Mucosa of rectum (tissue), 2 donors: ENCODE data around the gene RALBP1.

Experiments
- H3K27ac ChIP-seq, 2 donors: one replicate each; pipeline ENCODE4 v1.7.0; 2013; ENCODE audit warnings: inconsistent platforms in 2 of 2, low read depth in 2 of 2, low read length in 2 of 2
- H3K27me3 ChIP-seq, 2 donors: one replicate each; pipeline ENCODE4 v1.7.0; 2013; ENCODE audit warnings: low read length in 2 of 2; ENCODE audit not compliant: control insufficient read depth in 2 of 2, insufficient read depth in 2 of 2
- H3K36me3 ChIP-seq, 2 donors: one replicate each; pipeline ENCODE4 v1.7.0; 2013; ENCODE audit warnings: low read length in 2 of 2; ENCODE audit not compliant: control insufficient read depth in 2 of 2, insufficient read depth in 2 of 2
- H3K4me1 ChIP-seq, 2 donors: one replicate each; pipeline ENCODE4 v1.7.0; 2013; ENCODE audit warnings: low read length in 2 of 2, mild to moderate bottlenecking in 1 of 2; ENCODE audit not compliant: control insufficient read depth in 2 of 2, insufficient read depth in 2 of 2
- H3K4me3 ChIP-seq, 2 donors: one replicate each; pipeline ENCODE4 v1.7.0; 2013; ENCODE audit warnings: low read length in 2 of 2
- H3K9ac ChIP-seq, 2 donors: one replicate each; pipeline ENCODE4 v1.7.0; 2013; ENCODE audit warnings: low read length in 2 of 2, low read depth in 1 of 2, mild to moderate bottlenecking in 1 of 2
- H3K9me3 ChIP-seq, 2 donors: one replicate each; pipeline ENCODE4 v1.7.0; 2013; ENCODE audit warnings: low read length in 2 of 2; ENCODE audit not compliant: control insufficient read depth in 2 of 2
- donor health status: healthy.
- donor health status: Normal muscosa, but diverticular disease.

RALBP1 gene

GRCh38 chr18:9545029-9545428, 69.7 kb downstream of the RALBP1 start:
- no peak overlapping the region for H3K4me3 ChIP-seq
- no peaks in the 10 kb centered on the region for H3K4me1 ChIP-seq
- no peak overlapping the region for H3K9ac ChIP-seq
- H3K27ac ChIP-seq, result no peak overlapping the region
- H3K36me3 ChIP-seq, result peaks cover 33 to 35% of the 10 kb centered on the region in 2 donors
- no peaks in the 10 kb centered on the region for H3K27me3 ChIP-seq
- H3K9me3 ChIP-seq, result no peaks in the 10 kb centered on the region

GRCh38 chr18:9546468-9546867, 71.2 kb downstream of the RALBP1 start:
- H3K4me1 ChIP-seq, result no peaks in the 10 kb centered on the region
- no peak overlapping the region for H3K4me3 ChIP-seq
- H3K36me3 ChIP-seq, result peaks cover 37 to 43% of the 10 kb centered on the region in 2 donors
- H3K9ac ChIP-seq, result no peak overlapping the region
- H3K27ac ChIP-seq, result no peak overlapping the region
- H3K27me3 ChIP-seq, result no peaks in the 10 kb centered on the region
- H3K9me3 ChIP-seq, result no peaks in the 10 kb centered on the region

- Histone ChIP-seq H3K4me1 (no peaks in the 10 kb centered on the region), H3K4me3 (no peak overlapping the region), H3K27ac (no peak overlapping the region), H3K9ac (no peak overlapping the region), H3K9me3 (no peaks in the 10 kb centered on the region), H3K27me3 (no peaks in the 10 kb centered on the region), H3K36me3 (peaks cover 51 to 54% of the 10 kb centered on the region in 2 donors)
These were observed 72.5 kb downstream of the RALBP1 start for GRCh38 chr18:9547782-9548181.

GRCh38 chr18:9549405-9549804, 74.1 kb downstream of the RALBP1 start:
- Histone ChIP-seq H3K9me3 (no peaks in the 10 kb centered on the region), H3K4me1 (no peaks in the 10 kb centered on the region), H3K27me3 (no peaks in the 10 kb centered on the region), H3K27ac (no peak overlapping the region), H3K9ac (no peak overlapping the region), H3K36me3 (peaks cover 59 to 66% of the 10 kb centered on the region in 2 donors), H3K4me3 (no peak overlapping the region)

GRCh38 chr18:9550429-9550828, 75.1 kb downstream of the RALBP1 start:
- no peaks in the 10 kb centered on the region for H3K27me3 ChIP-seq
- H3K4me3 ChIP-seq, result no peak overlapping the region
- peaks cover 56 to 73% of the 10 kb centered on the region in 2 donors for H3K36me3 ChIP-seq
- no peaks in the 10 kb centered on the region for H3K4me1 ChIP-seq
- H3K27ac ChIP-seq, result no peak overlapping the region
- no peaks in the 10 kb centered on the region for H3K9me3 ChIP-seq
- H3K9ac ChIP-seq, result no peak overlapping the region

- Histone ChIP-seq H3K27ac (no peak overlapping the region), H3K36me3 (peaks cover 58 to 72% of the 10 kb centered on the region in 2 donors), H3K4me3 (no peak overlapping the region)
These were observed 76.9 kb downstream of the RALBP1 start for GRCh38 chr18:9552191-9552590.

GRCh38 chr18:9552616-9553015, 77.3 kb downstream of the RALBP1 start:
- H3K9me3 ChIP-seq, result no peaks in the 10 kb centered on the region
- no peak overlapping the region for H3K9ac ChIP-seq
- no peaks in the 10 kb centered on the region for H3K4me1 ChIP-seq
- no peak overlapping the region for H3K4me3 ChIP-seq
- peaks cover 59 to 69% of the 10 kb centered on the region in 2 donors for H3K36me3 ChIP-seq
- no peaks in the 10 kb centered on the region for H3K27me3 ChIP-seq
- no peak overlapping the region for H3K27ac ChIP-seq

More at GRCh38 chr18:9552191-9552590, 76.9 kb downstream of the RALBP1 start:
- Histone ChIP-seq H3K27me3 (no peaks in the 10 kb centered on the region), H3K9ac (no peak overlapping the region), H3K9me3 (no peaks in the 10 kb centered on the region), H3K4me1 (no peaks in the 10 kb centered on the region)

GRCh38 chr18:9557250-9557943, 82.1 kb downstream of the RALBP1 start:
- no peaks in the 10 kb centered on the region for H3K9me3 ChIP-seq
- H3K4me1 ChIP-seq, result no peaks in the 10 kb centered on the region
- H3K4me3 ChIP-seq, result no peak overlapping the region
- peaks cover 42 to 64% of the 10 kb centered on the region in 2 donors for H3K36me3 ChIP-seq
- H3K27me3 ChIP-seq, result no peaks in the 10 kb centered on the region
- H3K9ac ChIP-seq, result no peak overlapping the region
- no peak overlapping the region for H3K27ac ChIP-seq

GRCh38 chr18:9558387-9559064, 83.2 kb downstream of the RALBP1 start:
- Histone ChIP-seq H3K4me3 (no peak overlapping the region), H3K27me3 (no peaks in the 10 kb centered on the region), H3K27ac (no peak overlapping the region), H3K36me3 (peaks cover 45 to 63% of the 10 kb centered on the region in 2 donors), H3K9me3 (no peaks in the 10 kb centered on the region), H3K9ac (no peak overlapping the region), H3K4me1 (no peaks in the 10 kb centered on the region)

GRCh38 chr18:9559253-9559652, 83.9 kb downstream of the RALBP1 start:
- Histone ChIP-seq H3K4me3 (no peak overlapping the region), H3K9me3 (no peaks in the 10 kb centered on the region), H3K27me3 (no peaks in the 10 kb centered on the region), H3K4me1 (no peaks in the 10 kb centered on the region), H3K36me3 (peaks cover 41 to 58% of the 10 kb centered on the region in 2 donors), H3K9ac (no peak overlapping the region), H3K27ac (no peak overlapping the region)
